Central memory CD4-positive, alpha-beta T cell (primary cell): ENCODE data around the gene PLEKHM3.
A peak's percentile ranks its signal among the peaks of the same experiment; 100 is the strongest.

Source experiments
- DNase-seq: peaks from one replicate; pipeline ENCODE4 v3.0.0; 2022

PLEKHM3 gene

GRCh38 chr2:207787017-207787416 lies 238.3 kb downstream of the PLEKHM3 start:
- no peak for DNase-seq

GRCh38 chr2:207784898-207785297 lies 240.4 kb downstream of the PLEKHM3 start:
- DNase-seq = no peak

- no peak for DNase-seq
Measured at GRCh38 chr2:207783514-207783913, 241.8 kb downstream of the PLEKHM3 start.

- no peak for DNase-seq
Measured at GRCh38 chr2:207782238-207783030, 242.9 kb downstream of the PLEKHM3 start.

- no peak for DNase-seq
Measured at GRCh38 chr2:207779523-207779922, 245.8 kb downstream of the PLEKHM3 start.

- DNase-seq = no peak
Measured at GRCh38 chr2:207778298-207778882, 246.9 kb downstream of the PLEKHM3 start.

- DNase-seq = no peak
Measured at GRCh38 chr2:207777124-207777523, 248.2 kb downstream of the PLEKHM3 start.

- DNase-seq = no peak
Measured at GRCh38 chr2:207775473-207775872, 249.9 kb downstream of the PLEKHM3 start.

GRCh38 chr2:207772844-207773205 lies 252.5 kb downstream of the PLEKHM3 start:
- no peak for DNase-seq

- DNase-seq = peak; percentile 18
Measured at GRCh38 chr2:207772081-207772843, 253.1 kb downstream of the PLEKHM3 start.

GRCh38 chr2:207771421-207771820 lies 253.9 kb downstream of the PLEKHM3 start:
- DNase-seq = no peak
